Body of pancreas (tissue), 4 donors: ENCODE data around the gene EML6. TPM values are rescaled to one million over a fixed set of nuclear protein-coding genes. Genes with fewer than 3 reads are reported as not detected.
"Not testable (repeated sequence)": the region's sequence is repeated elsewhere in the genome, so short reads cannot be mapped to it uniquely, and the experiment has no call there.

ENCODE experiments used
- ATAC-seq: fragments of 150-250 bp; one replicate; pipeline ENCODE4 v1.9.1; 2016
- DNase-seq, 4 donors: peaks; one replicate each; pipeline ENCODE4 v3.0.0-alpha.2; 2019
- H3K27ac ChIP-seq, 4 donors: fragments of 200-600 bp; sonication (generic); 1 replicate in 3 of 4; 2 replicates in 1 of 4; pipeline versions ENCODE4 v1.5.1 to v1.6.1; 2016 to 2019; ENCODE audit warnings: mild to moderate bottlenecking in 1 of 4, mixed read lengths in 1 of 4, moderate library complexity in 1 of 4
- H3K27me3 ChIP-seq, 2 donors: fragments of 200-600 bp; sonication (generic); one replicate each; pipeline ENCODE4 v1.6.0; 2016; ENCODE audit warnings: mild to moderate bottlenecking in 1 of 2
- H3K36me3 ChIP-seq, 2 donors: fragments of 200-600 bp; sonication (generic); replicated peaks in 1 of 2; 2 replicates each; pipeline ENCODE4 v1.5.1; 2016; ENCODE audit warnings: low read depth in 2 of 2; ENCODE audit not compliant: insufficient read depth in 1 of 2
- H3K4me1 ChIP-seq: fragments of 200-600 bp; sonication (generic); one replicate; pipeline ENCODE4 v1.6.0; 2016
- H3K4me3 ChIP-seq, 2 donors: fragments of 200-600 bp; sonication (generic); 1 replicate in 1 of 2; 2 replicates in 1 of 2; pipeline ENCODE4 v1.5.1; 2016 to 2019
- H3K9me3 ChIP-seq, 3 donors: fragments of 200-600 bp; sonication (generic); 1 replicate in 2 of 3; 2 replicates in 1 of 3; pipeline ENCODE4 v1.5.1; 2016
- CTCF ChIP-seq, 7 experiments: fragments of 450-650 bp in 4 of 7; fragments of 200-600 bp in 3 of 7; sonication (generic) in 3 of 7; IDR thresholded peaks; one replicate each; pipeline ENCODE4 v1.5.1; 2016 to 2019; ENCODE audit warnings: antibody characterized with exemption in 7 of 7
- POLR2A ChIP-seq, 3 donors: fragments of 450-650 bp; IDR thresholded peaks; one replicate each; pipeline ENCODE4 v1.6.1; 2016; ENCODE audit warnings: antibody characterized with exemption in 3 of 3, mild to moderate bottlenecking in 2 of 3
- WGBS, 2 donors: methylation state at CpG; one replicate each; pipeline ENCODE4 v1.1.5; 2017; 5-methylcytosine and 5-hydroxymethylcytosine counted together
- intact Hi-C: fragments of 100-400 bp; cut with DNase I; formaldehyde crosslinking; loops from one replicate; pipeline ENCODE4 v1.15.1; 2023
- total RNA-seq, 2 donors: library from RNA; depleted of rRNA; stranded (reverse); fragments of >200 nt; gene quantifications; one replicate each; pipeline ENCODE4 v1.1.0, GENCODE V29; 2016

EML6 gene
- total RNA-seq, 2 donors from 2014 or later = 2.3 to 2.6 TPM

GRCh38 chr2:54697934-54698333, 25.5 kb upstream of the EML6 start:
- TF ChIP-seq CTCF (IDR thresholded peaks at IDR 0.05) (no peak), POLR2A (IDR thresholded peaks at IDR 0.05) (no peak)
- no peaks in the 10 kb centered on the region for H3K4me1 ChIP-seq
- no peak overlapping the region for H3K4me3 ChIP-seq
- H3K9me3 ChIP-seq = no peaks in the 10 kb centered on the region
- H3K27ac ChIP-seq = no peak overlapping the region
- H3K27me3 ChIP-seq = no peaks in the 10 kb centered on the region
- ATAC-seq = no peak
- intact Hi-C loops = no loop called here
- H3K36me3 ChIP-seq = no peaks in the 10 kb centered on the region
- 73 to 78% methylated on average over 1 of the region's 1 CpG for WGBS, 2 donors
- DNase-seq = no peak

- H3K27me3 ChIP-seq, H3K4me3 ChIP-seq, ATAC-seq, H3K36me3 ChIP-seq, intact Hi-C loops, H3K27ac ChIP-seq, H3K9me3 ChIP-seq, H3K4me1 ChIP-seq, DNase-seq: not testable (repeated sequence)
- WGBS, 2 donors = 93 to 96% methylated on average over 3 to 34 of the region's 37 CpGs
Observed at GRCh38 chr2:54698926-54699325, 24.5 kb upstream of the EML6 start.

DNA sequence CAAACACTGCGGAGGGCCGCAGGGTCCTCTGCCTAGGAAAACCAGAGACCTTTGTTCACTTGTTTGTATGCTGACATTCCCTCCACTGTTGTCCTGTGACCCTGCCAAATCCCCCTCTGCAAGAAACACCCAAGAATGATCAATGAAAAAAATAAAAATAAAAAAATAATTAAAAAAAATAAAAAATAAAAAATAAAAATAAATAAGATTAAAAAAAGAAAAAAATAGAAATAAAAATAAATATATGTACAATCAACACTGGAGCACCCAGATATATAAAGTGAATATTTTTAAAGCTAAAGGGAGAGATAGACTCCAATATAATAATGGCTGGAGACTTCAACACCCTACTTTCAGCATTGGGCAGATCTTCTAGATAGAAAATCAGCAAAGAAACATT, 23.8 kb upstream of the EML6 start:
- intact Hi-C loops = loop anchor here (5.0 kb wide), 1 partner anchor 177 kb away; no protein-coding TSS in a partner anchor
- TF ChIP-seq CTCF (IDR thresholded peaks at IDR 0.05) = no peak
- no peak for TF ChIP-seq POLR2A (IDR thresholded peaks at IDR 0.05)
- H3K4me1 ChIP-seq = no peaks in the 10 kb centered on the region
- no peak overlapping the region for H3K4me3 ChIP-seq
- WGBS, 2 donors = 88 to 94% methylated on average over 2 of the region's 2 CpGs
- H3K9me3 ChIP-seq = no peaks in the 10 kb centered on the region
- no peaks in the 10 kb centered on the region for H3K27me3 ChIP-seq
- H3K27ac ChIP-seq = no peak overlapping the region
- no peak for ATAC-seq
- H3K36me3 ChIP-seq = no peaks in the 10 kb centered on the region
- DNase-seq = no peak

- ATAC-seq (no peak), DNase-seq (no peak)
- 74 to 75% methylated on average over 2 of the region's 2 CpGs for WGBS, 2 donors
- no peaks in the 10 kb centered on the region for H3K9me3 ChIP-seq
- TF ChIP-seq CTCF (IDR thresholded peaks at IDR 0.05) (no peak), POLR2A (IDR thresholded peaks at IDR 0.05) (no peak)
- H3K4me1 ChIP-seq = no peaks in the 10 kb centered on the region
- no peak overlapping the region for H3K4me3 ChIP-seq
- no peak overlapping the region for H3K27ac ChIP-seq
- intact Hi-C loops = loop anchor here (5.0 kb wide), 1 partner anchor 179 kb away; no protein-coding TSS in a partner anchor
- no peaks in the 10 kb centered on the region for H3K27me3 ChIP-seq
- no peaks in the 10 kb centered on the region for H3K36me3 ChIP-seq
Observed at GRCh38 chr2:54701029-54701428, 22.4 kb upstream of the EML6 start.

- intact Hi-C loops = loop anchor here (5.0 kb wide), 1 partner anchor 182 kb away; no protein-coding TSS in a partner anchor
- no peak overlapping the region for H3K27ac ChIP-seq
- 61 to 77% methylated on average over 1 of the region's 1 CpG for WGBS, 2 donors
- ATAC-seq (no peak), DNase-seq (no peak)
- no peaks in the 10 kb centered on the region for H3K36me3 ChIP-seq
- TF ChIP-seq CTCF (IDR thresholded peaks at IDR 0.05) (no peak), POLR2A (IDR thresholded peaks at IDR 0.05) (no peak)
- H3K4me1 ChIP-seq = peaks cover 7% of the 10 kb centered on the region
- H3K27me3 ChIP-seq = no peaks in the 10 kb centered on the region
- H3K4me3 ChIP-seq = no peak overlapping the region
- no peaks in the 10 kb centered on the region for H3K9me3 ChIP-seq
Observed at GRCh38 chr2:54704238-54704637, 19.2 kb upstream of the EML6 start.
